Activated B cell treated with CpG ODN at 0.5 μM for 24 hours (primary cell): ENCODE results near the gene VSNL1. TPM values are rescaled to one million over a fixed set of nuclear protein-coding genes. Genes with fewer than 3 reads are reported as not detected.

Source experiments
- ATAC-seq: fragments of 200-7000 bp; cut with Tn5 transposase; one replicate; pipeline ENCODE4 v1.10.0; 2021; ENCODE audit warnings: low read depth, mild to moderate bottlenecking, moderate library complexity
- CTCF ChIA-PET: fragments of 350-600 bp; sonication (Branson Sonifier 250); formaldehyde crosslinking; loops from one replicate; lab custom pipeline; 2021; ENCODE audit warnings: antibody characterized with exemption; lab: Charles Lee
- POLR2A ChIA-PET: fragments of 350-600 bp; sonication (Branson Sonifier 250); formaldehyde crosslinking; loops from one replicate; lab custom pipeline; 2021; ENCODE audit warnings: antibody characterized with exemption; lab: Charles Lee
- DNase-seq: peaks from one replicate; pipeline ENCODE4 v3.0.0; 2022
- H3K27ac Mint-ChIP-seq: one replicate; pipeline ENCODE4 v1.8.0; 2020; ENCODE audit warnings: mixed read lengths
- H3K27me3 Mint-ChIP-seq: one replicate; pipeline ENCODE4 v1.8.0; 2021; ENCODE audit warnings: mixed read lengths
- H3K36me3 Mint-ChIP-seq: one replicate; pipeline ENCODE4 v1.8.0; 2021; ENCODE audit warnings: low read depth, mixed read lengths
- H3K4me1 Mint-ChIP-seq: one replicate; pipeline ENCODE4 v1.8.0; 2021; ENCODE audit warnings: mixed read lengths
- H3K4me3 Mint-ChIP-seq: one replicate; pipeline ENCODE4 v1.8.0; 2020; ENCODE audit warnings: mild to moderate bottlenecking, mixed read lengths
- H3K9me3 Mint-ChIP-seq: one replicate; pipeline ENCODE4 v1.8.0; 2020; ENCODE audit warnings: mixed read lengths
- CTCF ChIP-seq: fragments of 200-600 bp; IDR thresholded peaks from one replicate; pipeline ENCODE4 v1.8.0; 2022; ENCODE audit warnings: antibody characterized with exemption, mild to moderate bottlenecking
- intact Hi-C: fragments of 100-400 bp; cut with micrococcal nuclease; formaldehyde crosslinking; loops from one replicate; pipeline ENCODE4 v1.15.1; 2024
- total RNA-seq: library from RNA; stranded (reverse); gene quantifications from 2 replicates; pipeline ENCODE4 v1.2.3, GENCODE V29; 2022

Gene VSNL1
- total RNA-seq, 1 donor from 2014 or later, result not detected

- POLR2A ChIA-PET, result no interaction called here
- no peak overlapping the region for H3K27ac Mint-ChIP-seq
- H3K9me3 Mint-ChIP-seq, result no peaks in the 10 kb centered on the region
These were observed 67.8 kb downstream of the VSNL1 start for GRCh38 chr2:17608251-17608650.

GRCh38 chr2:17610521-17610920 lies 70.0 kb downstream of the VSNL1 start:
- ATAC-seq (no peak), DNase-seq (no peak)
- ChIA-PET POLR2A (no interaction called here), CTCF (no interaction called here)
- TF ChIP-seq CTCF, result no peak
- no peaks in the 10 kb centered on the region for H3K4me1 Mint-ChIP-seq
- no peak overlapping the region for H3K27ac Mint-ChIP-seq
- peaks cover 7% of the 10 kb centered on the region for H3K27me3 Mint-ChIP-seq
- H3K9me3 Mint-ChIP-seq, result no peaks in the 10 kb centered on the region
- H3K36me3 Mint-ChIP-seq, result no peaks in the 10 kb centered on the region
- H3K4me3 Mint-ChIP-seq, result no peak overlapping the region
- intact Hi-C loops, result no loop called here

More at GRCh38 chr2:17608251-17608650, 67.8 kb downstream of the VSNL1 start:
- Mint-ChIP-seq H3K36me3 (no peaks in the 10 kb centered on the region), H3K27me3 (peaks cover 3% of the 10 kb centered on the region), H3K4me3 (no peak overlapping the region), H3K4me1 (no peaks in the 10 kb centered on the region)
- intact Hi-C loops, result no loop called here
- ATAC-seq (no peak), DNase-seq (no peak)
- no peak for TF ChIP-seq CTCF
- CTCF ChIA-PET, result no interaction called here

- no peaks in the 10 kb centered on the region for H3K36me3 Mint-ChIP-seq
- no peaks in the 10 kb centered on the region for H3K9me3 Mint-ChIP-seq
- H3K4me1 Mint-ChIP-seq, result no peaks in the 10 kb centered on the region
- no peak for TF ChIP-seq CTCF
- no peak overlapping the region for H3K4me3 Mint-ChIP-seq
- ATAC-seq (no peak), DNase-seq (no peak)
- ChIA-PET POLR2A (no interaction called here), CTCF (no interaction called here)
- intact Hi-C loops, result no loop called here
- no peak overlapping the region for H3K27ac Mint-ChIP-seq
- H3K27me3 Mint-ChIP-seq, result peaks cover 7% of the 10 kb centered on the region
These were observed 70.5 kb downstream of the VSNL1 start for GRCh38 chr2:17611036-17611435.

GRCh38 chr2:17614174-17614930 lies 73.9 kb downstream of the VSNL1 start:
- Mint-ChIP-seq H3K27me3 (peaks cover 10% of the 10 kb centered on the region), H3K4me1 (no peaks in the 10 kb centered on the region), H3K4me3 (no peak overlapping the region), H3K36me3 (no peaks in the 10 kb centered on the region), H3K9me3 (no peaks in the 10 kb centered on the region), H3K27ac (no peak overlapping the region)
- ChIA-PET CTCF (interaction anchor here (0.9 kb wide), 1 partner anchor 57 kb away, joined by 3 read pairs; no protein-coding TSS in a partner anchor), POLR2A (no interaction called here)
- DNase-seq (no peak), ATAC-seq (no peak)
- TF ChIP-seq CTCF, result no peak
- intact Hi-C loops, result no loop called here

GRCh38 chr2:17615147-17615546 lies 74.7 kb downstream of the VSNL1 start:
- TF ChIP-seq CTCF, result no peak

More at GRCh38 chr2:17615147-17615546, 74.7 kb downstream of the VSNL1 start:
- Mint-ChIP-seq H3K27ac (no peak overlapping the region), H3K4me1 (no peaks in the 10 kb centered on the region), H3K4me3 (no peak overlapping the region), H3K36me3 (no peaks in the 10 kb centered on the region), H3K27me3 (peaks cover 15% of the 10 kb centered on the region), H3K9me3 (no peaks in the 10 kb centered on the region)
- DNase-seq (no peak), ATAC-seq (no peak)
- intact Hi-C loops, result no loop called here
- ChIA-PET POLR2A (no interaction called here), CTCF (no interaction called here)
